GM21619 (cell line): ENCODE measurements around the gene MTHFS.

ENCODE experiments used
- ATAC-seq: cut with Tn5 transposase; IDR thresholded peaks from one replicate; pipeline ENCODE4 v1.9.1; 2021; ENCODE audit not compliant: unreplicated experiment

Gene MTHFS

DNA sequence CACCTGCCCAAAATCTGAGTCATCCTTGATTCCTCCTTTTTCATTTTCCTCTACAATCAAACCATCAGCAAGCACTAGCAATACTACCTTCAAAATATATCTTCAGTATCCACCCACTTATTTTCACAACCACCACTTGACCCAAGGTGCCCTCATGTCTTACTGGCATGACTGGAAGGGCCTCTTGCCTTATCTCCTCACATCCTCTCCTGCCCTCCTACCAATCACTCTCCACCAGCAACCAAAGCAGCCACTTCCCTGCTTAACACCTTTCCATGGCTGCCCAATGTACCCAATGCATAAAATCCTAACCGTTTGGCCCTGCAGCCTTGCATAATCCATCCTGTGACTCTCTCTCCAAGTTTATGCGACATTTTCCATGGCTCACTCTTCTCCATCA lies 76.0 kb downstream of the MTHFS start:
- no peak for ATAC-seq

DNA sequence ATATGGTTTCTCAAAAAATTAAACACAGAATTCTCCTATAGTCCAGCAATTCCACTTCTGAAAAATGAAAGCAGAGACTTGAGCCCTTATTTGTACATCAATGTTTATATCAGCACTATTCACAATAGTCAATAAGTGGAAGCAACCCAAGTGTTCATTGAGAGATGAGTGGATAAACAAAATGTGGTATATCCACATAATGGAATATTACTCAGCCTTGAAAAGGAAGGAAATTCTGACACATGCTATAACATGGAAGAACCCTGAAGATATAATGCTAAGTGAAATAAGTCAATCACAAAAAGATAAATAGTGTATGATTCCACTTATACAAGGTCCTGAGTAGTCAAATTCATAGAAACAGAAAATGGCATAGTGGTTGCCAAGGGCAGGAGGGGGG lies 76.6 kb downstream of the MTHFS start:
- ATAC-seq = no peak

DNA sequence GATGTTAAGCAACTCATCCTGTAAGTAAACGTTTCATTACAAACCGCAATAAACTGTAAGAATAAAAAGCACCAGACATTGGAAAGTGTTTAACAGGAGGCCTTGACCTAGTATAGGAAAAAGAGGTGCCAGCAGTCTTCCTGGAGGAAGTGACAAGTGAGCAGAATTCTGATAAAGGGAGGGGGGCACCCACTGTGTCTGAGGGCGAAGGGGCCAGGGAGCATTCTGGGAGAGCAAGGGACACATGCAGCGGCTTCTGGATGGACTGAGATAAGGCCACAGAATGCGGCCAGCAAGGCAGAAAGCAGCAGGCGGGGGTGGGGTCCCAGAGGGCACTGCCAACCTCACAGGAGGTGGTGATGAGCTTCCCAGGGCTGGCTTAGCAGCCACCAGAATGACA lies 80.2 kb downstream of the MTHFS start:
- no peak for ATAC-seq

GRCh38 chr15:79815468-79815867 lies 81.3 kb downstream of the MTHFS start:
- no peak for ATAC-seq

DNA sequence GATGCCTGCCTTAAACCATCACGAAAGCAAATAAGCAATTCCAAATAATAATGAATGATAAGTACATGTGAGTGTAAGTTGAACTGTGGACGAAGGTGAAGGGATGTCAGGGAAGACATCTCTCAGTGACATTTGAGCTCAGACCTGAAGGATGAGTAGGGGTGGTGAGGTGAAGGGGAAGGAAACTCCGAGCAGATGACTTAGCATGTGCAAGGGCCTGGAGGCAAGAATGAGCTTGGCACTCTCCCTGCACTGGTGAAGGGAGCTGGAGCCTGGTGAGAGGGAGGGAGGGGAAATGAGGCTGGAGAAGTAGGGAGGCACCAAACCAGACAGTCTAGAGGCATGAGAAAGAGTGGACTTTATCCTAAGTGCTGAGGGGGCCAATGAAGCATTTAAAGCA lies 84.3 kb downstream of the MTHFS start:
- no peak for ATAC-seq

DNA sequence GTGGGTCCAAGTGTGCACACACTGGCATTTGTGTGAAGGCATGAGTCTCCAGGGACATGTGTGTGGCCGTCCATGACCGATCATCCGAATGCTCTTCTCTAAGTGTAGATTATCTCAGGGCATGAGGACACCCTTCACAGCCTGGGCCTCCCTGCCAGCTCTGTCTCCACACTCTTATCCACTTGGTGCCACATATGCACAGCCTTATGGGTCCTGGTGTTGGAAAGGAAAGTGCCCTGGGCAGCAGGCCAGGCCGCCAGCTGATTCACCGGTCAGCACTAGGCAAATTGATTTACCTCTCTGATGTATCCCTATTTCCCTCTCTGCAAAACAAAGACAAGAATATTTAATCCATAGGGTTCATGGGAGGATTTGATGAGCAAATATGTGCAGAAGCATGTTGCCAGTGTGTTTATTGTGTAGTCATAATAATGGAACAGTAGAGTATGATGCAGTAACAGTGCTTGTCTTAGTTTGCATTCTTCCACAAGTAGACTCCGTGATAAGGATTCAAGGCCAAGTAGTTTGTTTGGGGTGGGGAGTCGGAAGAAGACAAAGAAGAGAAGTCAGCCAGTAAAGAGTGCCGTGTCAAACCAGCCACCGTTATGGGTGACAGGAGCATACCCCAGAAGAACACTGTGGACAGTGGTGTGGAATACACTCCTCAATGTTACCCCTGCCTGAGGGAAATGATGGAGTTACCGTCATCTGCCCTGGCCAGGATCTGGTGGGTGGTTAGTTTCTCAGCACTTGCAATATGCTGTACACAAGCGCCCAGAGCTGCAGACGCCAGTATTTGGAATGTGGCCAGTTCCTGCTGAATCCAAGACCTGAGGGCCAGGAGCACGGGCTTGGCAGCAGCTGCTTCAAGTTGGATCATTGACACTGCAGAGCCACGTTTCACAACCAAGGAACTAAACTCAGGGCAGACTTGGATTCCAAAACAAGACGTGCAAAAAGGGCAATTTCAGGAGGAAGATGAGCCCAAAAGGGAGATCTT lies 85.1 kb downstream of the MTHFS start:
- no peak for ATAC-seq

GRCh38 chr15:79804838-79805237 lies 92.0 kb downstream of the MTHFS start:
- ATAC-seq = no peak

GRCh38 chr15:79798311-79798710 lies 98.5 kb downstream of the MTHFS start:
- ATAC-seq = no peak
